ENCODE measurements around the gene RAI14.

DNA sequence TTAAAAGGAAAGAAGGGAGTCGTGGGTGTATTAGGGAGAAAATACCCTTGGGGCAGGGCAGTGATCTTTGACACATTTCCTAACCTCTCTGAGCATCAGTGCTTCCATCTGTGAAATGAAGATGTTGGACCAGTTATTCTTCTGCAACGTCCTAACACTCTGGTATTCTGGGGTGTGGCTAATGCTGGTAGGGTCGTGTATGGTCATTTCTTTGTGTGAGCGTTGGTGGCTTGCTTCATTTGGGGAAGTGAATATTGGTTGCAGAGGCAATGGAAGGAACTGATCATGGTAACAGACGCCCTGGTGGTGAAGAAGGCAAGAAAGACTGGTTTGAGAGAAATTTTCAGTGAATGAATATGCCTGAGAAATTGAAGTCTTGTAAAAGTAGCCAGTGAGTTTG lies 114.9 kb downstream of the RAI14 start:
- TF ChIP-seq POLR2A (IDR thresholded peaks at IDR 0.05) = no peak
- TF ChIP-seq, protein P1, sequence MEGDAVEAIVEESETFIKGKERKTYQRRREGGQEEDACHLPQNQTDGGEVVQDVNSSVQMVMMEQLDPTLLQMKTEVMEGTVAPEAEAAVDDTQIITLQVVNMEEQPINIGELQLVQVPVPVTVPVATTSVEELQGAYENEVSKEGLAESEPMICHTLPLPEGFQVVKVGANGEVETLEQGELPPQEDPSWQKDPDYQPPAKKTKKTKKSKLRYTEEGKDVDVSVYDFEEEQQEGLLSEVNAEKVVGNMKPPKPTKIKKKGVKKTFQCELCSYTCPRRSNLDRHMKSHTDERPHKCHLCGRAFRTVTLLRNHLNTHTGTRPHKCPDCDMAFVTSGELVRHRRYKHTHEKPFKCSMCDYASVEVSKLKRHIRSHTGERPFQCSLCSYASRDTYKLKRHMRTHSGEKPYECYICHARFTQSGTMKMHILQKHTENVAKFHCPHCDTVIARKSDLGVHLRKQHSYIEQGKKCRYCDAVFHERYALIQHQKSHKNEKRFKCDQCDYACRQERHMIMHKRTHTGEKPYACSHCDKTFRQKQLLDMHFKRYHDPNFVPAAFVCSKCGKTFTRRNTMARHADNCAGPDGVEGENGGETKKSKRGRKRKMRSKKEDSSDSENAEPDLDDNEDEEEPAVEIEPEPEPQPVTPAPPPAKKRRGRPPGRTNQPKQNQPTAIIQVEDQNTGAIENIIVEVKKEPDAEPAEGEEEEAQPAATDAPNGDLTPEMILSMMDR (IDR thresholded peaks at IDR 0.05) = no peak

Measured in lower leg skin (tissue), 3 donors.